Neural cell (in vitro differentiated cells): ENCODE data around the gene AASS.

ENCODE experiments used
- CTCF ChIP-seq: fragments of 450-650 bp; IDR thresholded peaks from 2 replicates; pipeline ENCODE4 v1.5.1; 2014; ENCODE audit warnings: antibody characterized with exemption, mild to moderate bottlenecking, moderate library complexity; ENCODE audit not compliant: poor library complexity, severe bottlenecking
- EP300 ChIP-seq: fragments of 450-650 bp; conservative IDR thresholded peaks from 2 replicates; pipeline ENCODE4 v1.6.1; 2014; ENCODE audit warnings: antibody characterized with exemption, mild to moderate bottlenecking, moderate library complexity; ENCODE audit not compliant: poor library complexity, severe bottlenecking
- EZH2 ChIP-seq: fragments of 200-600, 300-800 bp; shearing (Covaris generic), sonication (generic); IDR thresholded peaks from 2 replicates; pipeline ENCODE4 v1.6.1; 2014; ENCODE audit warnings: antibody characterized with exemption, low read length, borderline replicate concordance, mild to moderate bottlenecking; ENCODE audit not compliant: insufficient read depth, poor library complexity, severe bottlenecking
- MXI1 ChIP-seq: fragments of 450-650 bp; conservative IDR thresholded peaks from 2 replicates; pipeline ENCODE4 v1.6.1; 2014; ENCODE audit warnings: antibody characterized with exemption, mild to moderate bottlenecking; ENCODE audit not compliant: poor library complexity, severe bottlenecking
- POLR2AphosphoS5 ChIP-seq: IDR thresholded peaks from 2 replicates; pipeline ENCODE4 v1.6.1; 2012
- RAD21 ChIP-seq: fragments of 450-650 bp; conservative IDR thresholded peaks from 2 replicates; pipeline ENCODE4 v1.6.1; 2014; ENCODE audit warnings: antibody characterized with exemption, mild to moderate bottlenecking, moderate library complexity
- REST ChIP-seq: IDR thresholded peaks from 2 replicates; pipeline ENCODE4 v1.6.1; 2012; ENCODE audit warnings: borderline replicate concordance
- SMC3 ChIP-seq: fragments of 450-650 bp; conservative IDR thresholded peaks from 2 replicates; pipeline ENCODE4 v1.6.1; 2014; ENCODE audit warnings: antibody characterized with exemption, mild to moderate bottlenecking, moderate library complexity; ENCODE audit not compliant: poor library complexity

GRCh38 chr7:122056977-122057376, 87.1 kb downstream of the AASS start:
- no peak for TF ChIP-seq EP300
- no peak for TF ChIP-seq EZH2
- no peak for TF ChIP-seq CTCF
- no peak for TF ChIP-seq SMC3
- TF ChIP-seq MXI1: no peak
- TF ChIP-seq POLR2AphosphoS5: no peak
- TF ChIP-seq REST: no peak
- no peak for TF ChIP-seq RAD21
